ENCODE measurements around the gene BFSP1.
A peak's percentile ranks its signal among the peaks of the same experiment; 100 is the strongest.

The BFSP1 gene

DNA sequence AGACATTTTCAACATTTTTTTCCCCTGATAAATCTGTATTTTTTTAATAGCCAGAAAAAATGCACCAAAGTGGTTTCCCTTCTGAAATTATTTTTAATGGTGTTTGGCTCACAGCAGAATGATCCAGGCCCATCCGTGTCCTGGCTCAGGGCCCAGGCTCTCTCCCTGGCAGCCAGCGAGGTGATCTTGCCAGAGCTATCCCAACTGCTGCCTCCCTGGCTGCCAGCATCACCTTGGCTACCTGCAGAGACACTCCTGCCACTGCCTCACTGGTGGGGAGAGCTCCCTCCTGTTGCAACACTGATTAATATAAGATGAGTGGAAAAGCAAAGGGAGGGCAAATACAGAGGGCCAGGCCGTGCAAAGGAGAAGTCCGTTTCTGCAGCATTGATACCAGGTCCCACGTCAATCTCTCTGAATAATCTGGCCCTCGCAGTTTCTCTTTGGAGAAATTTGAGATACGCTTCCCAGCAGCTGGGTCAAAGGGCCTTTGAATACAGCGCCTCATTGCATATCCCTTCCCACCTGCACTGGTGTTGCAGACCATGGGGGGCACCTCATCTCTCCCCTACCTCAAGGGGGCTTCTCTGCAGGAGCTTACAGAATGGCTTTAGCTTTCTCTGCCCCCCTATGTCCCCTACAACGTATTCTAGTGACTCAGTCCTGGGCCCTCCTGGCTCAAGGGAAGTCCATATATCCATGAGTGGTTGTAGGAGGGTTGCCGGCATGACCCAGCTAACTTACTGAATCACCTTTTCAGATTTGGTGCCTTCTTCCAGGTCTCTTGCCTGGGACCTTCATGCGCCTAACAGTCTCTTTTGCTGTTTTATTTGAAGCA is 25.9 kb upstream of the BFSP1 start:
- DNase-seq, result peak in 1 of 2 experiments; percentile 56

DNA sequence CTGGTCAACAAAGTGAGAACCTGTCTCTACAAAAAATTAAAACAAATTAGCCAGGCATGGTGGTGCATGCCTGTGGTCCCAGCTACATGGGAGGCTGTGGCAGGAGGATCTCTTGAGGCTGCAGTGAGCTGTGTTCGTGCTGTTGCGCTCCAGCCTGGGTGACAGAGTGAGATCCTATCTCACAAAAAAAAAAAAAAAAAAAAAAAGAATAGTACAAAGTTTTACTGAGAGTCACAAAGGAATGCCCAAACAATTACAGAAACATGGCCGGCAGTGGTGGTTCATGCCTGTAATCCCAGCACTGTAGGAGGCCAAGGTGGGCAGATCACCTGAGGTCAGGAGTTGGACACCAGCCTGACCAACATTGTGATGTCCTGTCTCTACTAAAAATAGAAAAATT is 23.9 kb upstream of the BFSP1 start:
- DNase-seq, result no peak

DNA sequence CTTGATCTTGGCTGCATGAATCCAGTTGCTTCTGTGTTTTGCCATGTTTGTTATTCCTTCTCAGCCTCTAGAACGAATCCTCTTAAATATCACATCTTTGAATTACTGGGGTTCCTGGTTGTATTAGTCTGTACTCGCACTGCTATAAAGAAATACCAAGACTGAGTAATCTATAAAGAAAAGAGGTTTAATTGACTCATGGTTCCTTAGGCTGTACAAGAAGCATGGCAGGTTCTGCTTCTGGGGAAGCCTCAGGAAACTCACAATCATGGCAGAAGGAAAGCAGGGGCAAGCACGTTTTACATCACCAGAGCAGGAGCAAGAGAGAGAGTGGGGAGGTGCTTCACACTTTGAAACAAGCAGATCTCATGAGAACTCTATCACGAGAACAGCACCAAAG is 18.0 kb upstream of the BFSP1 start:
- DNase-seq, result no peak

DNA sequence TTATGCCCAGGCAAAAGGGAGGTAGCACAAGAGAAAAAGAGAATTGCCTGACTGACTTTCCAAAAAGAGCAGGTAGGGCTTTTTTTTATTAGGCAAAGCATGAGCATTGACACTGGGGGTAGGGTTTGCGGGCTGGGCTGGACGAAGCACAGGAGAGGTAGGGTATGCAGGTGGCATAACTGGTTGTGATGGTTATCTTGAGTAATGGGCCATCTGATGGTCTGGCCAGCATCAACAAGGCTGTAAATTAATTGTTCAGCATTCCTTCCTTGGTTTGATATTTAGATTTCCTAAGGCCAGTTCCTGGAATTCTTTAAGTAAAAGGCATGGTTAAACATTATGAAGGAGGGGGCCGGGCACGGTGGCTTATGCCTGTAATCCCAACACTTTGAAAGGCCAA is 13.9 kb upstream of the BFSP1 start:
- DNase-seq, result no peak

DNA sequence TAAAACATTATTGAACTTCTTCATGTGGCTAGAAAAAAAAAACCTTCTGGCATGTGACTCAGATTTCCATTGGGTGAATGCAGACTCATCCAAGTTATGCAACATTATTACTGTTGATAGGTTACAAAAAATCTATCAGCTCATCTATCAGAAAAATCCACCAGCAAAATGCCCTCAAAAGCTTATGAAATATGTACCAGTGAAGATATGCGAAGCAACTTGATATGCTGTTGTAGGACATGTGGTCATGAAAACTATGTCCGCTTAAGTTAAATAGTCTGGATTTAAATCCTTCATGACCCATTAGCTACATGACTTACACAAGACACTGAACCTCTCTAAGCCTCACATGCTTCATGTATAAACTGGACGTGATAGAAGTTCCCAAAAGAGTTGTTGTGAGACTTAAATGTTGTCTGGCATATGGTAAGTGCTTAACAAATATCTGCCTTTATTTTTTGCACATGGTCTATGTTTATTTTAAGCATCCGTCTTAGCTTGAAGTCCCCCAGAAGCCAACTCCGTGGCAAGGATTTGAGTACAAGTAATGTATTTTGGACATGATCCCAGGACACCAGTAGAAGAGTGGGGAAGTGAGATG is 12.5 kb upstream of the BFSP1 start:
- DNase-seq, result no peak

DNA sequence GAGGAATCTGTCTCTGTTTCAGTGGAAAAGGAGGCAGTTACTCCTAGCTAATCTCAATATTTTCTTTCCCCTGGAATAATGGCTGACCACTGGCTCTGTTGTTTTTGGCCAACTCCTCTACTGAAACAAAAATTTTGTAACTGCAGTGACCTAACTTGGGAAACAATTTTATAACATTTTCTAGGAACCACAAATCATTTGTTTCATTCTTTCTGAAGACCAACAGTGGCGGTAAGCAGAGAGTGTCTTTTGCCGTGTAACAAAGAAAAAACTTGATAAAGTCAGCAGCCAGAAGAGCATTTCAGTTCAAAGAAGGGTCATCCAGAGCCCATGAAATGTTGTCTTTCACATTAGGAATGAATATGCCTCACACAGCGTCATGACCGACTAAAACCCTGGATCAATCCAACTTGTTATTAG is 11.8 kb upstream of the BFSP1 start:
- DNase-seq, result no peak

DNA sequence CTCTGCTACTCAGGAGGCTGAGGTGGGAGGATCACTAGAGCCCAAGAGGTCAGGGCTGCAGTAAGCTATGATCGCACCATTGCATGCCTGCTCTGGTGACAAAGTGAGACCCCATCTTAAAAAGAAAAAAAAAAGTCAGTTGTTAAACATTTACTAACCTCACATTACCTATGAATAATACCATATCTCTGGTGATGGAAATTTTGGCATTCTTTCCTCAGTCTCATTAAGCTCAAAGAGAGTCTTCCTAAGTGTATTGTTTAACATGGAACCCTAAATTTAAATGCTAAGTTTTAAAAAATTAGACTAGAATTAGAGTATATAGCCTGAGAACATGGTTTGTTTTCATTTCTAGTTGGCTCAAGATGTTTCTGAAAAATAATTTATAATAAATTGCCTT is 11.3 kb upstream of the BFSP1 start:
- no peak for DNase-seq

DNA sequence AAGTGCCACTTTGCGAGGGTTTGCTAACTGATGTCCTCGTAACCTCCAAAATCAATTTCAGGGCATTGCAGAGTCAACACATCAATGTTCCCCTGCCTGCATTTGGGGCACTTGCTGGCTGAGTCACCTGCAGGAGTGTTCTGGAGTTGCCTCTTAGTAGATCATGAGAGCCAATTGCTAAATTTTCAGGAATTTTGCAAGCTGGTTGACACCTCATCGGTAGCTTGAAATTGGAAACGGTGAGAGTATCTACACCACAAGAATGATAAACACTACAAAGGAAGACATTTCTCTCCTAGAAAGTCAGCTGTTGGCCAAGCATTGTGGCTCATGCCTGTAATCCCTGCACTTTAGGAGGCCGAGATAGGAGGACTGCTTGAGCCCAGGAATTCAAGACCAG is 10.8 kb upstream of the BFSP1 start:
- no peak for DNase-seq

DNA sequence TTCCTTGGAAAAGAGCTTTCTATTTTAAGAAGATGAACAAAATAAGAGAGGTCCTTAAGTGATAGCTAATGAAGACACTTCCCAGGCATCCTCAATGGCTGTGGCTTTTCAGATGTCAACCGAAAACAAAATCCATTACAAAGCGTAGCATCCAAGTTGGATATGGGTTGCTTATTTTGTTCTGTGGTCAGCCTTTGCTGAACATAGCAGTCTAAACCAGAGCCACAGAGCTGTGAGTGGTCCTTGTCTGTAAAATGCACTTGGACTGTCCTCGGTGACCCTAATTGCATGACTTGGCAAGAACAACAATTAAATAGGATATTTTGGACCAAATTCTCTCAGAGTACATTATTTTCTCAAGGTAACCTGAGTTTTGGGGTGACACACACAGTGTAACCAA is 10.4 kb upstream of the BFSP1 start:
- DNase-seq, result no peak

DNA sequence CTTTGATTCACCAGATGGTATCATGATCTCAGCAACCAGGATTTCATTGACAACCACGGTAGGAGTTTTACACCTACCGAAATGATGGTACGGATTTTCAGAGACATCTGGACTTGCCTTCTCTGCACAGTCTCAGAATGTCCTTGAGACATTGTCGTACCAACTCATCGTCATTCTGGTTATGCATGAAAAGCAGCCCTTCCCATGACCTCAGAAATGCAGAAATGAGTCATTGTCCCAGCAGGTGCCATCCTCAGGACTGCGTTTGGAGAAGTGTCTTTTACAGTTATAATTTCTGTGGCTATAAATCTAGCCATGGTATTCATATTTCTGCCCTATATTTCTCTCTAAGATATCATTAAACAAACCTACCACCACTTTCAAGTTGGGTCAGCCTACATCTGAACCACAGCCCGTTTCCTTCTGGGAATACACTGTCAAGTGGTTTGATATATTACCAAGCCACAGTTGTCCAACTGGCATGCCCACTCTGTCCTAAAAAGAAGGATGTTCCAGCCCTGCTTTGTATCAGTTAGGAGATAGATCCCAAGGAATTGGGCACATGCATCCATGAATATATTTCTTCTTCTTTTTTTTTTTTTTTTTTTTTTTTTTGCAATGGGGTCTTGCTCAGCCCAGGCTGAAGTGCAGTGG is 7.5 kb upstream of the BFSP1 start:
- DNase-seq, result no peak

DNA sequence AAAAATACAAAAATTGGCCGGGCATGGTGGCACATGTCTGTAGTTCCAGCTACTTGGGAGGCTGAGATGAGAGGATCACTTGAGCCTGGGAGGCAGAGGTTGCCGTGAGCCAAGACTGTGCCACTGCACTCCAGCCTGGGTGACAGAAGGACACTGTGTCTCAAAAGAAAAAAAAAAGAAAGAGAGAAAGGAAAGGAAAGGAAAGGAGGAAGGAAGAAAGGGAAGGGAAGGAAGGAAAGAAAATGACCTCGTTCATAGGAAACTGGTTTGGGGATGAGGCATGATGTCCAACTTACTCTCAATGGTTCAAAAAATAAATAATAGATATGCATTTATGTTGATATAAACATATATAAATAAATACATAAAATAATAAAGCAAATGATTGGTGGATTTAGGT is 6.8 kb upstream of the BFSP1 start:
- DNase-seq, result no peak

DNA sequence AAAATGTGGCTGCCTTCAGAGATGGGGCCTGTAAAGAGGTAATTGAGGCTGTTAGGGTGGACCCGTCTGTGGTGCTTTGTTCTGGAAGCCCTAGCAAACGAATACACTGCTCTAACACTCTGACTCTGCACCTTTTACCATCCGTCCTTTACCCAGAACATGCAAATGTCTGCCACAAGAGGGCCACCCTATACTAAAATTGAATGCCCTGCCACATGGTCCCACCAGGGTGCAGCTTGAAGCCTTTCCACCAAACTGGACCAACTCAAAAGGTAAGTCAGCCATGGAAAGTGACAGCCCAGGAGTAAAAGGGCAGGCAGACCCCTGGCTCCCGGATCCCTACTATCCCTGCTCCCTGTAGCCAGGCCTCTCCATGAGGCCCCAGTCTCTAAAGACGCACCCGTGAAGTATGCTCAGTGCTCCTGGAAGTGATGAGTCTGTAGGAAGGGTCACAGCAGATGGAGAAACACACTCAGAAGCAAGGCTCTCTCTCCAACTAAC is 5.8 kb upstream of the BFSP1 start:
- peak; percentile 49 to 84 for DNase-seq

DNA sequence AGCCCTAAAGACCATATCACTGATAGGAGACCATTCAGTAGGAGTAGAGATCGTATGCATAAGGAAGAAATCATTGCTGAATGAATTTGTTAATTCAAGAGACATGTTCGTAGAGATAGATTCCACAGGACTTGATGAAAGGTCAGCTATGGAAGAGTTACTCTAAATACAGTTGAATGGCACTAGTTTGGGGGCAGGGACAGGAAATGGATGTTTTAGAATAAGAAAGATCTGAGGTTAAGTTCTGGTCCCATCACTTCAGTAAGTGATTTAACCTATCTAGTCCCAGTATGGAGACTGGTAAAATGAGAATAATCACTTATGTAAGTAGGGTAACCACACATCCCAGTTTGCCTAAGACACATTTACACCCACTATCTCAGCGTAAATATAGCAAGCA is 2.9 kb upstream of the BFSP1 start:
- DNase-seq, result no peak

DNA sequence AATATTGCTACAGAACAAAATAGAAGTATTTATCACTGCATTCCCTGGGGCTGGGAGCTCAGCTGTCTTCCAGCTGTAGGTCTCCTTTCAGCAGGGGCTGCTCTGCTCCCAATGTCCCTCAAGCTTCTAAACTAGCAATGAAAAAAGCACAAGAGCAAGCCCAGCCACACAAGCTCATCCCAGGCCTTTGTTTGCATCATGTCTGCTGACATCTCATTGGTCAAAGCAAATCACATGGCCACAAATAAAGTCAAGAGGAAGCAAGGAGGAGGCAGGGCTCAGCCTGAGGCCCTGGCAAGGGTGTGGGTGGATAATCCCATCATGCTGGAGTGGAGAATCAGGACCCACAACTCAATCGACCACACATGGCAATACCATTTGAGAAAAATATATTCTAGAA is 2.2 kb upstream of the BFSP1 start:
- peak in 1 of 2 experiments; percentile 53 for DNase-seq

DNA sequence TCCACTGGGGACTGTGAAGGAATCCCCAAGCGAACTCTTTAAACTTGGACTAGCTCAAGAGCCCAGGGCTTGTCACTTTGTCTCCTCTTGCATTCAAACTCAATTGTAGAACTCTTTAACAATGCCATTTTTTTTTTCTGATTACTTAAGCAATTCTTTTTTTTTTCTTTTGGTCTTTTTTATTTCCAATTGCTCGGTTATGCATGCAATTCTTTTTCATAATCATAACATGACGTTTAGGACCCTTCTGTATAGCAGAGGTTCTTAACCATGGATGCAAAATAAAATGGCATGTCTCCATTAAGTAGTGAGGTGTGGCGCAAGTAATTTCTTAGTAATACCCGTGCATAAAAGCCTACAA is 466 bp upstream of the BFSP1 start:
- DNase-seq, result peak in 1 of 2 experiments; percentile 57

DNA sequence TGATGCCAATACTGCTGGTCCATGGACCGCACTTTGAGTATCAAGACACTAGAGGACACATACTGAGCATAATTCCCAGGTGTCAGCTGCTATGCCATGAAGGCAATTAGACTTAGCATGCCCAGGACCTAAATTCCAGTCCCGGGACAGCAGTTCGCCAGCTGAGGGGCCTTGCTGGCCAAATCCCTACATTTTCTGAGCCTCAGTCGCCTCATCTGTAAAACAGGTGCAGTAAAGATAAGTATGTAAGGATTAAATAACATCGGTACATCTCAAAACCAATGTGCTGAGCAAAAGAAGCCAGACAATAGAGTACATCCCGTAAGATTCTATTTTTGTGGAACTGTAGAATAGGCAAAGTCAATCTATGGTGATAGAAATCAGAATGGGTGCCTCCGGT is 1.0 kb downstream of the BFSP1 start:
- DNase-seq, result no peak

DNA sequence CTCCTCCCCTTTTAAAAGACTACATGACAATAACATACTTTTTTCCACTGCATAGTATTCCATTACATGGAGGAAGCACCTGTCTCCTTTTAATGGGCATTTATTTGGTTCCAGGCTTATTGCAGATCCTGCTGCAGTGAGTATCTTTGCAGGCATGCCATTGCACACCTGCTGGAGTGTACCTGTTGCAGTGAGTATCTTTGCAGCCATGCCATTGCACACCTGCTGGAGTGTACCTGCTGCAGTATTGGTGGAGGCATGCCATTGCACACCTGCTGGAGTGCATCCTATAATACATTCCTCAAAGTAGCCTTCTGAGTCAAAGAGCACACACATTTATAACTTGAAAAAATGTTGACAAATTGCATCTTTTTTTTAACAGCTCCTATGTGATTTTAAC is 1.6 kb downstream of the BFSP1 start:
- no peak for DNase-seq

DNA sequence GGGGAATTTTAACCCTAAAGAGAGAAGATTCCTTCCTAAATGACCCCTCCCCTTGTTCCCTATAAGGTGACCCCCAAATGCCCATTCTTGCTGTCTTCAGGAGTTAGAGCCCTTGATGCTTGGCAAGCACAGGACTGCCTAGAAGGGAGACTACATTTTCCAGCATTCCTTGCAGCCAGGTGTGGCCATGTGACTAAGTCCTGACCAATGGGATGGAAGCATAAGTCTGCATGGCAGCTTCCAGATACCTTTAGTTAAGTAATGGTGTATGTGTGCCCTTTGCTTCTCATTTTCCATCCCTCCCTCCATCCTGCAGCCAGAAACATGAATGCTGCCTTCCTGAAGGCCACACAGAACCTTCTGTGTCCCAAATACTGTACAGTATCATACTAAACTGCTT is 5.5 kb downstream of the BFSP1 start:
- peak in 1 of 2 experiments; percentile 68 for DNase-seq

DNA sequence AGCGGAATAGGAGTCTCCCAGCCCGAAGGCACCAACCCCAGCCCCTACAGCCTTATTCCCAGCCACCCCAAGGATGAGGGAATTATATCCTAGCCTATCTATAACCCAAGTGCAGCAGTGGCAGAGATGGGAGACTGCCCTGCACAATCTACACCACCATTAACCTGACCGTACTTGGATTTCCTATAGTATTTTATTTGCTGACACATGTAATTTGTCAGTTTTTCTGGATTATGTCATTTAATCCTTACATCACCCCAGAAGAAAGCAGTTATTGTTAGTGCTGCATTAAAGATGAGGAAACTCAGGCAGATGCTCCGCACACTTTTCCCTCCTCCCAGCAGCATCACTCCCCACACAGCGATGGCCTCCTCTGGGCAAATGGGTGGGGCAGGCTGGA is 6.0 kb downstream of the BFSP1 start:
- no peak for DNase-seq

DNA sequence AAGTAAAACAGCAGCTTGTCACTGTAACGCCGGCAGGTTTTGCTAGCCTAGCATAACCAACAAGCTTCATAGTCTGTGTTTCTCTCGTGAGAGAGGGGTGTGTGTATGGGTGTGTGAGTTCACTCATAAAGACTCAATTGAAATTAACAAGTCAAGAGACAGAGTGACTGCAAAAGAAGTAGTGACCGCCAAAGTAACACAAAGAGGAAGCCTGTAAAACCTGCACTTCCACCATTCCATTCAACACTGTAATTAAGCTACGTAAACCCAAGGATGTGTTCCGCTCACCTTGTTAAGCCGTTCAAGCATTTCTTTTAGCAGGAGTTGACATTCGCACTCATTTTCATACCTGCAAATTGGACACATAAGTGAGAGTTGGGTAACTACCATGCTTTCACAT is 6.6 kb downstream of the BFSP1 start:
- DNase-seq, result no peak

DNA sequence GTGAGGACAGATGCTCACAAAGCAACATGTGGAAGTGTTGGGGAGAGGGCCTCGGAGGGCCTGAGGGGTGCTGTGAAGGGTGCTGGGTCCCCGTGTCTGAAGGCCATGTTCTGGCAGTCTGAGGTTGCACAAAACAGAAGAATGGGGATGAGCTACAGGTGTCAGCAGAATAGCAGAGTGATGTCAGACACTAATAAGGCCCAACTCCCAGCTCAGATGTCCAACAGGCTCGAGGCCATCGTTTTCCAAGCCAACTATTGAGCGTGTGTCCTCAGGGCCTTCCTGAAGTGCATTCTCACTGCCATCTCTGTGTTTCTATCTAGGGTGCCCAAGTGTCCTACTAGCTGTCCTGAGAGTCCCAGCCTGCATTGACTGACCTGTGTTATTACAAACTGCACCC is 7.9 kb downstream of the BFSP1 start:
- DNase-seq, result no peak

DNA sequence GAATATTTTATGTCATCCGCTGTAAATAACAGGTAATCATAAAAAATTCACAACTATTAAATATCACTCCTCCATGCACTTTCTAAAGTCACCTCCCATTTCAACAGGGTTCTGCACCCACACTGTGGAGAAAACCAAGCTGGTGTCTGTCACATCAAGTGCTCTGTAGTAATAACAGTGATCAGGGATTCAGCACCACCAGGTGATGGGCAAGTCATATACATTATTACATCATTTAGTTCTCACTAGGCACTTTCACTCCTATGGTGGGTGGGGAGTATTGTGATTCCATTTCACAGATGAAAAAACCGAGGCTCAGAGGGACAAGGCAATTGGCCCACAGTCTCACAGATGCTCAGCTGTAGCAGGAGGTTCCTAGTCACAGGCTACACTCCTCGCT is 8.7 kb downstream of the BFSP1 start:
- DNase-seq, result no peak

DNA sequence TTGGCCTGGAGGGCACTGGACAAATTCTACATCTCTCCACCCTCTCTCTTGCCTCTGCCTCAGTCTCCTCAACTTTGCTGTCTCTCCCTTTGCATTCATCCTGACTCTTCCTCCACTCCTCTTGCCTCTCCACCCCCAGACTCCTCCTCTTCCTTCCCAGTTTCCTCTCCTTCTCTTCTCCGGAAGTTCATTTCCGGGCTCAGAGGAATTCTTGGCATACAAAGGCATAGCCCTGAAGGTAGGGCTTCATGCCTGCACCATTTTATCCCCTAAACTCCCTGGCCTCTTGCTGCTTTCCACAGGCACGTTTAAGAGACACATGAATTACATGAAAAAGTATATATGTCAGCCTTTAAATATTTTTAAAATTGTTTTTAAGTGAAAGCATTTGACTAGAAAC is 10.6 kb downstream of the BFSP1 start:
- DNase-seq, result no peak

DNA sequence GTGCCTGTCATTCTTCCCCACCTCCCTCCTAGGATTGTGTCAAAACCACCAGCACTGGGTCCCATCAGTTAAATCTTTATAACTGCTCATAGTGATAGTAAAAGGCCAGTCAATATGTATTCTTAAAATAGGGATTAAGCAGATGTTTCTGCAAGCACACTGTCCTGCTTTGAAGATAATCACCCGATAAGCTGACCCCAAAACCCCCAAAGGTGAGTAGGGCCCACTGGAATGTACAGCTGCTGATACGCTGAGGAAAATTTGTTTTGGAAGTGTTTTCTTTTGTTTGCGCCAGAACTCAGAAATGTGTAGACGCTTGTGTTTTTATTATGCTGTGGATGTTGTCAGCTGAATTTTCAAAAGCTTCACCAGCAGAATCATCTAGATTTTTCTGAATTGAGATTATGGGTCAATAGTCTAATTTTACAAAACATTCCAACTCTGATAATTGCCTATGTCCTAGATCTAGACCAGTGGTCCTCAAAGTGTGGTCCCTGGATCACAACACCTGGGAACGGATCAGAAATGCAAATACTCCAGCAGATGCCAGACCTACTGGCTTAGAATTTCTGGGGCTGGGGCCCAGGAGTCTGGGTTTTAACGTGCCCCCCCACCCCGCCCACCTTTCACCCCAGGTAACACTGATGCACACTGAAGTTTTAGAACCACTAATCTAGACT is 11.4 kb downstream of the BFSP1 start:
- no peak for DNase-seq
